Lung (tissue), 12 donors: ENCODE measurements around the gene JAK3. TPM values are rescaled to one million over a fixed set of nuclear protein-coding genes. Genes with fewer than 3 reads are reported as not detected.
"Not testable (repeated sequence)": the region's sequence is repeated elsewhere in the genome, so short reads cannot be mapped to it uniquely, and the experiment has no call there.

Source experiments
- ATAC-seq: fragments of 200-7000 bp; cut with Tn5 transposase; one replicate; pipeline ENCODE4 v1.9.1; 2020; ENCODE audit warnings: moderate number of reproducible peaks; ENCODE audit not compliant: insufficient read depth, low FRiP score
- DNase-seq, 3 donors: peaks; one replicate each; pipeline ENCODE4 v3.0.0-alpha.2; 2013 to 2017
- H3K27ac ChIP-seq, 2 donors: one replicate each; pipeline ENCODE4 v1.5.1; 2013; ENCODE audit warnings: mild to moderate bottlenecking in 2 of 2, moderate library complexity in 2 of 2, control low read depth in 1 of 2, inconsistent platforms in 1 of 2, low read depth in 1 of 2, low read length in 1 of 2
- H3K27me3 ChIP-seq, 3 donors: one replicate each; pipeline ENCODE4 v1.5.1; 2013; ENCODE audit warnings: low read length in 2 of 3; ENCODE audit not compliant: control insufficient read depth in 3 of 3, insufficient read depth in 3 of 3
- H3K36me3 ChIP-seq, 4 donors: one replicate each; pipeline ENCODE4 v1.5.1; 2013; ENCODE audit warnings: low read length in 4 of 4, mild to moderate bottlenecking in 1 of 4, moderate library complexity in 1 of 4; ENCODE audit not compliant: control insufficient read depth in 4 of 4, insufficient read depth in 4 of 4
- H3K4me1 ChIP-seq, 5 donors: one replicate each; pipeline ENCODE4 v1.5.1; 2013; ENCODE audit warnings: low read length in 5 of 5, mild to moderate bottlenecking in 2 of 5, moderate library complexity in 1 of 5; ENCODE audit not compliant: control insufficient read depth in 5 of 5, insufficient read depth in 5 of 5
- H3K4me3 ChIP-seq: one replicate; pipeline ENCODE4 v1.5.1; 2013; ENCODE audit warnings: mild to moderate bottlenecking, control low read depth, moderate library complexity
- H3K9ac ChIP-seq, 2 donors: one replicate each; pipeline ENCODE4 v1.5.1; 2013; ENCODE audit warnings: low read length in 2 of 2, control low read depth in 1 of 2; ENCODE audit not compliant: insufficient read depth in 1 of 2
- H3K9me3 ChIP-seq, 4 donors: one replicate each; pipeline ENCODE4 v1.5.1; 2013; ENCODE audit warnings: low read length in 3 of 4, mild to moderate bottlenecking in 1 of 4, moderate library complexity in 1 of 4; ENCODE audit not compliant: control insufficient read depth in 4 of 4, insufficient read depth in 3 of 4
- CTCF ChIP-seq: IDR thresholded peaks from 2 replicates; pipeline ENCODE4 v1.5.1; 2012; ENCODE audit warnings: mild to moderate bottlenecking; ENCODE audit errors: control extremely low read depth, extremely low read depth
- WGBS, 2 donors: extraction: QIAGEN DNeasy Blood & Tissue Kit; methylation state at CpG; one replicate each; pipeline ENCODE4 v1.1.7; 2013; 5-methylcytosine and 5-hydroxymethylcytosine counted together
- polyA plus RNA-seq, 2 donors: library from polyadenylated mRNA; stranded (reverse); fragments of 200-250 nt; gene quantifications; one replicate each; pipeline ENCODE4 v1.2.1, GENCODE V29; 2013
- total RNA-seq, 2 donors: library from RNA; depleted of rRNA in 1 of 2; stranded (reverse); fragments of >200 nt in 1 of 2; gene quantifications; one replicate each; pipeline ENCODE4 v1.2.1, GENCODE V29; 2014 to 2021
- donor health status: control.
- donor health status: control.
- donor health status: Bipolar disorder and iron deficiency.
- donor health status: healthy.
- donor health status: DM: yes; HTN: yes; CAD: no.

JAK3 gene
- total and polyA plus RNA-seq, 4 donors, result 5.2 to 32.5 (median 18.0) TPM

- no peak overlapping the region for H3K27ac ChIP-seq
- ATAC-seq (no peak), DNase-seq (no peak)
- 28 to 41% methylated on average over 14 of the region's 14 CpGs for WGBS, 2 donors
- TF ChIP-seq CTCF, result no peak
- H3K27me3 ChIP-seq, result peaks cover 0 to 3% (median 0%) of the 10 kb centered on the region in 3 donors
- no peaks in the 10 kb centered on the region for H3K36me3 ChIP-seq
- H3K4me1 ChIP-seq, result no peaks in the 10 kb centered on the region
- no peak overlapping the region for H3K4me3 ChIP-seq
- H3K9ac ChIP-seq, result no peak overlapping the region
- H3K9me3 ChIP-seq, result no peaks in the 10 kb centered on the region
These were observed 44.4 kb downstream of the JAK3 start for GRCh38 chr19:17803264-17803896.

GRCh38 chr19:17802137-17802858, 45.5 kb downstream of the JAK3 start:
- no peak for TF ChIP-seq CTCF

GRCh38 chr19:17798599-17798998, 49.2 kb downstream of the JAK3 start:
- H3K4me1 ChIP-seq, DNase-seq, H3K9me3 ChIP-seq, H3K36me3 ChIP-seq, H3K27ac ChIP-seq, H3K9ac ChIP-seq, ATAC-seq, H3K4me3 ChIP-seq: not testable (repeated sequence)
- WGBS, 2 donors, result 82 to 93% methylated on average over 3 of the region's 3 CpGs
- H3K27me3 ChIP-seq, result peaks cover 0 to 37% (median 22%) of the 10 kb centered on the region in 3 donors

More at GRCh38 chr19:17802137-17802858, 45.5 kb downstream of the JAK3 start:
- Histone ChIP-seq H3K9me3 (no peaks in the 10 kb centered on the region), H3K9ac (no peak overlapping the region), H3K27ac (no peak overlapping the region), H3K27me3 (peaks cover 0 to 7% (median 0%) of the 10 kb centered on the region in 3 donors), H3K4me3 (no peak overlapping the region), H3K36me3 (no peaks in the 10 kb centered on the region), H3K4me1 (no peaks in the 10 kb centered on the region)
- no peak for ATAC-seq
- WGBS, 2 donors, result 70 to 73% methylated on average over 12 of the region's 12 CpGs
- DNase-seq, result no peak

GRCh38 chr19:17797424-17798201, 50.2 kb downstream of the JAK3 start:
- Histone ChIP-seq H3K27ac (no peak overlapping the region), H3K9me3 (no peaks in the 10 kb centered on the region), H3K9ac (no peak overlapping the region), H3K4me3 (no peak overlapping the region), H3K4me1 (no peaks in the 10 kb centered on the region), H3K36me3 (no peaks in the 10 kb centered on the region), H3K27me3 (peaks cover 0 to 38% (median 22%) of the 10 kb centered on the region in 3 donors)
- 64 to 74% methylated on average over 11 of the region's 11 CpGs for WGBS, 2 donors
- TF ChIP-seq CTCF, result no peak
- DNase-seq (no peak), ATAC-seq (no peak)
